HEK293 (cell line): ENCODE results near the gene UNC13A.
A peak's percentile ranks its signal among the peaks of the same experiment; 100 is the strongest.
"Not testable (repeated sequence)": the region's sequence is repeated elsewhere in the genome, so short reads cannot be mapped to it uniquely, and the experiment has no call there.

ENCODE experiments used
- CTCF ChIA-PET: fragments of 350-600 bp; formaldehyde crosslinking; extraction: SDS; loops from one replicate; lab custom pipeline; 2021; ENCODE audit warnings: antibody characterized with exemption; lab: Yijun Ruan, JAX
- POLR2A ChIA-PET: fragments of 300-600 bp; formaldehyde crosslinking; extraction: SDS; loops from one replicate; lab custom pipeline; 2020; ENCODE audit warnings: antibody characterized with exemption, inconsistent platforms; lab: Yijun Ruan, JAX
- H3K27ac ChIP-seq: fragments of 200-500 bp; sonication (Bioruptor generic); 2 replicates; pipeline ENCODE4 v1.5.1; 2014; ENCODE audit warnings: low read depth, low read length, control low read depth, inconsistent platforms; ENCODE audit errors: extremely low read depth
- H3K36me3 ChIP-seq, 2 experiments: fragments of 200-500 bp in 1 of 2; sonication (Bioruptor generic) in 1 of 2; 1 replicate in 1 of 2; 2 replicates in 1 of 2; pipeline ENCODE4 v1.5.1; 2014 to 2017; ENCODE audit warnings: inconsistent platforms in 2 of 2, low read length in 2 of 2; ENCODE audit not compliant: control insufficient read depth in 2 of 2, insufficient read depth in 1 of 2
- H3K4me1 ChIP-seq: fragments of 200-500 bp; sonication (Bioruptor generic); 2 replicates; pipeline ENCODE4 v1.5.1; 2014; ENCODE audit warnings: mild to moderate bottlenecking, low read length, inconsistent platforms; ENCODE audit not compliant: control insufficient read depth, insufficient read depth
- H3K4me3 ChIP-seq: 2 replicates; pipeline ENCODE4 v1.5.1; 2011; ENCODE audit warnings: low read depth, mild to moderate bottlenecking, control low read depth, low read length, moderate library complexity
- H3K9me3 ChIP-seq: fragments of 200-500 bp; sonication (Bioruptor generic); 2 replicates; pipeline ENCODE4 v1.5.1; 2014; ENCODE audit warnings: low read depth, low read length, inconsistent platforms; ENCODE audit not compliant: control insufficient read depth, insufficient read depth
- OVOL3 ChIP-seq: fragments of 450-650 bp; formaldehyde crosslinking; IDR thresholded peaks from 2 replicates; pipeline ENCODE4 v1.5.1; 2016; ENCODE audit warnings: missing biosample characterization, missing genetic modification characterization
- SCRT2 ChIP-seq: fragments of 450-650 bp; formaldehyde crosslinking; IDR thresholded peaks from 2 replicates; pipeline ENCODE4 v1.5.1; 2016; ENCODE audit warnings: missing biosample characterization, missing genetic modification characterization
- ZNF121 ChIP-seq: fragments of 450-650 bp; formaldehyde crosslinking; IDR thresholded peaks from 2 replicates; pipeline ENCODE4 v1.5.1; 2016; ENCODE audit warnings: missing biosample characterization, missing genetic modification characterization
- ZNF184 ChIP-seq: fragments of 450-650 bp; IDR thresholded peaks from 2 replicates; pipeline ENCODE4 v1.5.1; 2018; ENCODE audit warnings: missing biosample characterization, mild to moderate bottlenecking, missing genetic modification characterization
- TF ChIP-seq, protein P1 (sequence below): fragments of 450-650 bp; IDR thresholded peaks from 2 replicates; pipeline ENCODE4 v1.5.1; 2018; ENCODE audit warnings: missing biosample characterization, mild to moderate bottlenecking, missing genetic modification characterization
- TF ChIP-seq, protein P2 (sequence below): fragments of 450-650 bp; formaldehyde crosslinking; IDR thresholded peaks from 2 replicates; pipeline ENCODE4 v1.5.1; 2017; ENCODE audit warnings: missing biosample characterization, missing genetic modification characterization

UNC13A gene

DNA sequence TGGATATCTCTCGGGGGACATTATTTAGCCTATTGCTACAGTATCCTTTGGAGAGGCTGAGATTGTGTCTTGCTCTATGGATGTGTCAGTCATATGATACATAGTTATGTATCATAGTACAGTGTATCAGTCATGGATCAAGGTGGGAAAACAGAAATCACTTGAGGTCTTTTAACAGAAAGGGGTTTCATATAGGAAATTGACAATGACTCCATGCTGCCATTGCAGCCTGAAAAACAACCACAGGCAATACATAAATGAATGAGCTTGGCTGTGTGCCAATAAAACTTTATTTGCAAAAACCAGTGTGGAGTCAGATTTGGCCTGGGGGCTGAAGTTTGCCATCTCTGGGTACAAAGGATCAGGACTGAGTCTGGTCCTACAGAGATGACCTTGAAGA, 97.3 kb downstream of the UNC13A start:
- ChIA-PET POLR2A (interaction anchor here (0.6 kb wide), 1 partner anchor 13 kb away, joined by 3 read pairs; no protein-coding TSS in a partner anchor), CTCF (interaction anchor here (0.6 kb wide), 1 partner anchor 95 kb away, joined by 3 read pairs; no protein-coding TSS in a partner anchor)
- no peaks in the 10 kb centered on the region for H3K36me3 ChIP-seq
- H3K27ac ChIP-seq, result no peak overlapping the region
- H3K4me1 ChIP-seq, result 0 out of 2 replicates have a peak, but pooled peaks cover 5% of the 10 kb centered on the region
- TF ChIP-seq ZNF184 (0 out of 2 replicates have a peak, but pooled peaks have one; percentile 25), OVOL3 (tag by site-specific recombination) (no peak)
- TF ChIP-seq, protein P1, sequence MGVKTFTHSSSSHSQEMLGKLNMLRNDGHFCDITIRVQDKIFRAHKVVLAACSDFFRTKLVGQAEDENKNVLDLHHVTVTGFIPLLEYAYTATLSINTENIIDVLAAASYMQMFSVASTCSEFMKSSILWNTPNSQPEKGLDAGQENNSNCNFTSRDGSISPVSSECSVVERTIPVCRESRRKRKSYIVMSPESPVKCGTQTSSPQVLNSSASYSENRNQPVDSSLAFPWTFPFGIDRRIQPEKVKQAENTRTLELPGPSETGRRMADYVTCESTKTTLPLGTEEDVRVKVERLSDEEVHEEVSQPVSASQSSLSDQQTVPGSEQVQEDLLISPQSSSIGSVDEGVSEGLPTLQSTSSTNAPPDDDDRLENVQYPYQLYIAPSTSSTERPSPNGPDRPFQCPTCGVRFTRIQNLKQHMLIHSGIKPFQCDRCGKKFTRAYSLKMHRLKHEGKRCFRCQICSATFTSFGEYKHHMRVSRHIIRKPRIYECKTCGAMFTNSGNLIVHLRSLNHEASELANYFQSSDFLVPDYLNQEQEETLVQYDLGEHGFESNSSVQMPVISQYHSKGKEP (tag by site-specific recombination), result peak; percentile 56
- TF ChIP-seq, all 188 proteins: peak for 2
- H3K9me3 ChIP-seq, result no peaks in the 10 kb centered on the region
- no peak overlapping the region for H3K4me3 ChIP-seq

DNA sequence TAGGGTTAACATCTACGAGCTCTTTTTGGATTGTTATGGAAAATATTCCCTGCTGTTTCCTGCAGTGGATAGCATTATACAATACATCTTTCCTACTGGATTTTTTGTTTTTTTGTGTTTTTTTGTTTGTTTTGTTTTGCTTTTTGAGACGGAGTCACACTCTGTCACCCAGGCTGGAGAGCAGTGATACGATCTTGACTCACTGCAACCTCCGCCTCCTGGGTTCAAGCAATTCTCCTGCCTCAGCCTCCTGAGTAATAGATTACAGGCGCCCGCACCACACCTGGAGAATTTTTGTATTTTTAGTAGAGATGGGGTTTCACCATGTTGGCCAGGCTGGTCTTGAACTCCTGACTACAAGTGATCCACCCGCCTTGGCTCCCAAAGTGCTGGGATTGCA, 102.8 kb downstream of the UNC13A start:
- CTCF ChIA-PET, result interaction anchor here (0.6 to 1.1 kb wide), 6 partner anchors 12 to 1618 kb away, joined by 3 to 5 read pairs (median 3); no protein-coding TSS in a partner anchor
- H3K4me1 ChIP-seq, POLR2A ChIA-PET, H3K9me3 ChIP-seq, H3K27ac ChIP-seq, H3K4me3 ChIP-seq: not testable (repeated sequence)
- H3K36me3 ChIP-seq, result peaks cover 0 to 26% of the 10 kb centered on the region in 2 experiments; a peak in 2 of 3 replicates

DNA sequence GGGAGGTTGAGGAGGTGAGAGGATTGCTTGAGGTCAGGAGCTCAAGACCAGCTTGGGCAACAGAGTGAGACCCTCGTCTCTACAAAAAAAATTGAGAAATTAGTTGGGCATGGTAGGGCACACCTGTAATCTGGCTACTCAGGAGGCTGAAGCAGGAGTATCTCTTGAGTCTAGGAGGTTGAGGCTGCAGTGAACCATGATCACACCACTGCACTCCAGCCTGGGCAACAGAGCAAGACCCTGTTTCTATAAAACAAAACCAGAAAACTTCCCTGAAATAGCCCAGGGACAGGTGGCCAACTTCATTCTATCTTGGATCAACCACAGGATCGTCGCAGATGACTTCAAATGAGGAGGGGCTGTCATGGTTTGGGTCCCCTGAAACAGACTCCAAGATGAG, 104.0 kb downstream of the UNC13A start:
- Histone ChIP-seq H3K27ac (no peak overlapping the region), H3K4me1 (no peaks in the 10 kb centered on the region), H3K9me3 (no peaks in the 10 kb centered on the region), H3K36me3 (peaks cover 0 to 35% of the 10 kb centered on the region in 2 experiments; a peak in 2 of 3 replicates), H3K4me3 (no peak overlapping the region)
- TF ChIP-seq ZNF121 (tag by site-specific recombination), result 0 out of 2 replicates have a peak, but pooled peaks have one; percentile 50
- TF ChIP-seq, protein P1 (tag by site-specific recombination), result no peak
- CTCF ChIA-PET, result no interaction called here
- POLR2A ChIA-PET, result no interaction called here

DNA sequence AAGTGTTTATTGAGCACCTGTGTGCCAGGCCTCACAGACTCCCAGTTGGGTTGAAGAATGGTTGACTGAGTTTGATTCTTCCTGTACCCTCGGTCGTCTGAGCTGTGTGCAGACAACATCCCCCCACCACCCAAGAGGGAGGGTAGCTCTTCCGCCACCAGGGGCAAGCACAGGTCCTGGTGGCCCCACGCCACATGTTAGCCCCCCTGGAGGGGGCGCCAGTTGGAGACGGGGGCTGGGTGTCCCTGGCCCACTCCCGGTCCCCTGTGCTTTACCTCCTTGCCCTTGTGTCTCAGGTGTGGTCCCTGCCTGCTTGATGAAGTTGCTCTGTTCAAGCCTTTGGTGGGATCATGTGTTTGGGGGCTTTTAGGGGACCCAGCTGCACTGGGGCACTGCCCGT, 105.5 kb downstream of the UNC13A start:
- TF ChIP-seq, protein P2, sequence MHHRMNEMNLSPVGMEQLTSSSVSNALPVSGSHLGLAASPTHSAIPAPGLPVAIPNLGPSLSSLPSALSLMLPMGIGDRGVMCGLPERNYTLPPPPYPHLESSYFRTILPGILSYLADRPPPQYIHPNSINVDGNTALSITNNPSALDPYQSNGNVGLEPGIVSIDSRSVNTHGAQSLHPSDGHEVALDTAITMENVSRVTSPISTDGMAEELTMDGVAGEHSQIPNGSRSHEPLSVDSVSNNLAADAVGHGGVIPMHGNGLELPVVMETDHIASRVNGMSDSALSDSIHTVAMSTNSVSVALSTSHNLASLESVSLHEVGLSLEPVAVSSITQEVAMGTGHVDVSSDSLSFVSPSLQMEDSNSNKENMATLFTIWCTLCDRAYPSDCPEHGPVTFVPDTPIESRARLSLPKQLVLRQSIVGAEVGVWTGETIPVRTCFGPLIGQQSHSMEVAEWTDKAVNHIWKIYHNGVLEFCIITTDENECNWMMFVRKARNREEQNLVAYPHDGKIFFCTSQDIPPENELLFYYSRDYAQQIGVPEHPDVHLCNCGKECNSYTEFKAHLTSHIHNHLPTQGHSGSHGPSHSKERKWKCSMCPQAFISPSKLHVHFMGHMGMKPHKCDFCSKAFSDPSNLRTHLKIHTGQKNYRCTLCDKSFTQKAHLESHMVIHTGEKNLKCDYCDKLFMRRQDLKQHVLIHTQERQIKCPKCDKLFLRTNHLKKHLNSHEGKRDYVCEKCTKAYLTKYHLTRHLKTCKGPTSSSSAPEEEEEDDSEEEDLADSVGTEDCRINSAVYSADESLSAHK (tag by site-specific recombination), result no peak
- TF ChIP-seq SCRT2 (tag by site-specific recombination), result 0 out of 2 replicates have a peak, but pooled peaks have one; percentile 14
- Histone ChIP-seq H3K36me3 (peaks cover 0 to 45% of the 10 kb centered on the region in 2 experiments; a peak in 2 of 3 replicates), H3K27ac (no peak overlapping the region), H3K4me1 (no peaks in the 10 kb centered on the region), H3K9me3 (no peaks in the 10 kb centered on the region), H3K4me3 (no peak overlapping the region)
- CTCF ChIA-PET, result no interaction called here
- POLR2A ChIA-PET, result no interaction called here
